Measurements from ENCODE around the gene IRAK1. TPM values are rescaled to one million over a fixed set of nuclear protein-coding genes. Genes with fewer than 3 reads are reported as not detected.

IRAK1 gene
- total RNA-seq = 100 to 1,000 TPM in 2 of 4 donors, 10 to 100 TPM in 2; 73.5 to 117 (median 96.8) TPM

DNA sequence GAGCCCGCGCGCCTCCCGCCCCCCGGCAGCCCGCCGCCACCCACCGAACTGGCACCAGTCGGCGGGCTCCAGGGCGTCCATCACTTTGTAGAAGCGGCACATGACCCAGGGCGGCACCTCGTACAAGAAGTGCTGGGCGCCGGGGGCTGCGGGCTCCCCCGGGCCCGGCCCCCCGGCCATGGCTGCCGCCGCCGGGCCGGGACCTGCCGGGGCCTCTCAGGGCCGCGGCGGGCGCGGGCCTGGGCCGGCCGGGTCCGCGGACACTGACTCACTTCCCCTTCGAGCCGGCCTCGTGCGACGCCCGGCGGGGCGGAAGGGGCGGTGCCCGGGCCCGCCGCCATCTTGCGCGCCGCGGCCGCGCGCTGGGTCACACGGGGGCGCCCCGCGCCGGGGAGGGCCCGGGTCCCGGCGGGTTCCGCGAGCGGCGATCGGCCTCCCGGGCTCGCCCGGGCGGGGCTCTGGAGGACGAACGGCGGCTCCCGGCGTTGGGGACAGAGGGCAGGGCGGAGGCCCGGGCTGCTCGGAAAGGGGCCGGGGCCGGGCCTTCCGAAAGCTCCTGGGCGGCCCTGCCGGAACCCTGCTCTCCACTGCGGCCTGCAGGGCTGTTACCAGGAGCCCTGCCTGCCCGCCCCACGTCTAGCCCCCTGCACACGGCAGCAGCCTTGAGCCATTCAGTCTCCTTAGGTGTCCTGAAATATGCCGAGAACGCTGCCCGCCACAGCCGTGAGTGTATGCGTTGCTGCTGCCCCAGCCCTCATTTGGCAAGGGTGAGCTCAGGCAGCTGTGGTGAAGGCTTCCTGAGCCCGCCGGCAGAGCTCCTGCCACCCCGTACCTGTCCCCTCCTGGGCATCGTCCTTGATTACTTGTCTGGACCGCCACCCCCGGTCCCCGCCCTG is at the start of gene IRAK1:
Gene IRAK1, minus strand, starts transcription at position 270 of the 896 bp plus-strand sequence. Its CDS starts 90 bp downstream, at position 180.
- no peak for DNase-seq
- Histone ChIP-seq H3K4me3 (peak within 1 kb of the TSS; percentile 55 to 79 (median 62)), H3K9me3 (no peaks in the 10 kb centered on the region), H3K4me1 (peaks cover 15 to 49% (median 20%) of the 10 kb centered on the region in 3 donors), H3K27ac (peak within 1 kb of the TSS; percentile 91 to 93 (median 92)), H3K36me3 (peaks cover 0 to 25% (median 19%) of the 10 kb centered on the region in 3 donors), H3K27me3 (no peaks in the 10 kb centered on the region)
- TF ChIP-seq, protein P1, sequence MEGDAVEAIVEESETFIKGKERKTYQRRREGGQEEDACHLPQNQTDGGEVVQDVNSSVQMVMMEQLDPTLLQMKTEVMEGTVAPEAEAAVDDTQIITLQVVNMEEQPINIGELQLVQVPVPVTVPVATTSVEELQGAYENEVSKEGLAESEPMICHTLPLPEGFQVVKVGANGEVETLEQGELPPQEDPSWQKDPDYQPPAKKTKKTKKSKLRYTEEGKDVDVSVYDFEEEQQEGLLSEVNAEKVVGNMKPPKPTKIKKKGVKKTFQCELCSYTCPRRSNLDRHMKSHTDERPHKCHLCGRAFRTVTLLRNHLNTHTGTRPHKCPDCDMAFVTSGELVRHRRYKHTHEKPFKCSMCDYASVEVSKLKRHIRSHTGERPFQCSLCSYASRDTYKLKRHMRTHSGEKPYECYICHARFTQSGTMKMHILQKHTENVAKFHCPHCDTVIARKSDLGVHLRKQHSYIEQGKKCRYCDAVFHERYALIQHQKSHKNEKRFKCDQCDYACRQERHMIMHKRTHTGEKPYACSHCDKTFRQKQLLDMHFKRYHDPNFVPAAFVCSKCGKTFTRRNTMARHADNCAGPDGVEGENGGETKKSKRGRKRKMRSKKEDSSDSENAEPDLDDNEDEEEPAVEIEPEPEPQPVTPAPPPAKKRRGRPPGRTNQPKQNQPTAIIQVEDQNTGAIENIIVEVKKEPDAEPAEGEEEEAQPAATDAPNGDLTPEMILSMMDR (IDR thresholded peaks at IDR 0.05) = no peak
- peak in 2 of 4 donors; percentile 47 to 54 for TF ChIP-seq POLR2A (IDR thresholded peaks at IDR 0.05)
- 0% methylated on average over 4 of the region's 99 CpGs; no CpG with 5 or more reads in 1 of the 2 donors for WGBS, 2 donors
- intact Hi-C loops (cut with DNase I) = no loop called here

DNA sequence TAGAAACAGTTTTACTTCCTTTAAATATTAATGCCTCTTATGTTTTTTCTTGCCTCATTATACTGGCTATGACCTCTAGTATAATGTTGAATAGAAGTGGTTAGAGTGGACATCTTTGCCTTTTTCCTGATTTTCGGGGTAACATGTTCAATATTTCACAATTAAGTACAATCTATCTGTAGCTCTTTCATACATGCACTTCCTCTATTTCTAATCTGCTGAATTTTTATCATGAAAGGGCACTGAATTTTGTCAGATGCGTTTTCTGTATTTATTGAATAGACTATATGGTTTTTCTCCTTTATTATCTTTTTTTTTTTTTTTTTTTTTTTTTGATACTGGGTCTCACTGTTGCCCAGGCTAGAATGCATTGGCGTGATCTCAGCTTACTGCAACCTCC is 48.9 kb upstream of the IRAK1 start:
- no peak for TF ChIP-seq POLR2A (IDR thresholded peaks at IDR 0.05)
- TF ChIP-seq, protein P1 (IDR thresholded peaks at IDR 0.05) = no peak
- Histone ChIP-seq H3K4me1 (peaks cover 0 to 50% (median 12%) of the 10 kb centered on the region in 3 donors), H3K9me3 (no peaks in the 10 kb centered on the region), H3K36me3 (no peaks in the 10 kb centered on the region), H3K4me3 (no peak overlapping the region), H3K27ac (no peak overlapping the region), H3K27me3 (no peaks in the 10 kb centered on the region)
- intact Hi-C loops (cut with DNase I) = no loop called here
- 61 to 100% methylated on average over 2 of the region's 3 CpGs for WGBS, 2 donors
- no peak for DNase-seq

DNA sequence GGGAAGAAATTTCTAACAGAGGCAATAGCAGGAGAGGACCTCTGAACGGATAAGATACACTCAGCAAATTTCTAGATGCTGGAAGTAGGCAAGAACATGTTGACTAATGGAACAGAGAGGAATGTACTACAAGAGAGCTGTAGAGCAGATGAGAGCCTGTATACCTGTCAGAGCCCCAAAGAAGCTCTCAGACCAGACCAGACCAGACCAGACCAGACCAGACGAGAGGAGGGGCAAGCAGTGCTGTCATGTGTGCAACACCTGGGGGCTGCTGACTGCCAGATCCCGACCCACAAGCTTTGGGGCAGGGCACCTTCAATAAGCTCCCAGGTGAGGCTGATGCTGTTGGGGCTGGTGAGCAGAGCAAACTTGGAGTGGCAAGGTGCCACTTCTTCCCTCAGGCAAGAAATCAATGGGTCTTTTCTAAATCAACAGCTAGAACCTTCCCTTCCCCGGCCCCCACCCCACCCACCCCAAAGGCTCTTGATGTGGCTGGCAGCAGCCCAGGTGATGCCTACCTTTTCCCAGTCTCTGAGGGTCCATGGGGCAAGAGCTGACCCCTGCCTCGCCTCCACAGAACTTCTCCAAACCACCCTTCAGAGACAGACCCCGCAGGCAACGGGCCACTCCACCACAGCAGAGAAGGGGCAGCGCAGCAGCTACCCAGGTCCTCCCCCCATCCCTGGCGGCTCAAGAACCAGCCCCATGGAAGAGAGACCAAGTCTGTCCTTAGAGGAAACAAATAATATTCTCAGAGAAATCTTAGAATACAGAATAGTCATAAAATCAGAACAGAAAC is 45.1 kb upstream of the IRAK1 start:
- no peaks in the 10 kb centered on the region for H3K36me3 ChIP-seq
- no peak overlapping the region for H3K27ac ChIP-seq
- no peaks in the 10 kb centered on the region for H3K27me3 ChIP-seq
- WGBS, 2 donors = 43 to 44% methylated on average over 2 to 3 of the region's 9 CpGs
- DNase-seq = no peak
- no peak overlapping the region for H3K4me3 ChIP-seq
- intact Hi-C loops (cut with DNase I) = no loop called here
- no peaks in the 10 kb centered on the region for H3K9me3 ChIP-seq
- peaks cover 0 to 69% (median 21%) of the 10 kb centered on the region in 3 donors for H3K4me1 ChIP-seq
- TF ChIP-seq, protein P1 (IDR thresholded peaks at IDR 0.05) = no peak
- no peak for TF ChIP-seq POLR2A (IDR thresholded peaks at IDR 0.05)

DNA sequence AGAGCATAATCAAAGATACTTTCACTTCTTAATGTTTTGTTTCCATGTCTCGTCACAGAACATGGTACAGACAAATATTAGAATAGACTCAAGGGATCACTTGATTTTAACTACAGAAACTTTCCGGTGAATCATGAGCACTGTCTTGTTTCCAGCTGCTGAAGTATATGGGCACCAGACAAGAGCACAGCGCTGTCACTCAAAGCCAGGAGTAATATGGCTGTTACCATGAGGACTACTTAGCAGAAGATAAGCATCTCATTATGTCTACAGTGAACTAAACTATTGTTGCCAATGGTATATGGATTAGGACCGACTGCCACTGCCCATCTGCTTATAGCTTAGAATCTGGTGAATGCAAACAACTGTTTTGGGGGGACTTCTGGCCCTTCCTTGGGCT is 43.5 kb upstream of the IRAK1 start:
- DNase-seq = no peak
- Histone ChIP-seq H3K4me3 (no peak overlapping the region), H3K9me3 (no peaks in the 10 kb centered on the region), H3K27me3 (no peaks in the 10 kb centered on the region), H3K4me1 (peaks cover 0 to 75% (median 21%) of the 10 kb centered on the region in 3 donors), H3K27ac (no peak overlapping the region), H3K36me3 (no peaks in the 10 kb centered on the region)
- intact Hi-C loops (cut with DNase I) = no loop called here
- TF ChIP-seq, protein P1 (IDR thresholded peaks at IDR 0.05) = no peak
- no peak for TF ChIP-seq POLR2A (IDR thresholded peaks at IDR 0.05)
- 65 to 70% methylated on average over 3 to 4 of the region's 4 CpGs for WGBS, 2 donors

All from esophagus squamous epithelium (tissue), 5 donors.